Uterus (tissue), 2 donors: ENCODE measurements around the gene HDAC4.

Source experiments
- CTCF ChIP-seq, 4 experiments: fragments of 200-600 bp in 2 of 4; fragments of 450-650 bp in 2 of 4; sonication (generic) in 2 of 4; IDR thresholded peaks; one replicate each; pipeline ENCODE4 v1.5.1; 2016 to 2019; ENCODE audit warnings: antibody characterized with exemption in 4 of 4, mild to moderate bottlenecking in 2 of 4, moderate library complexity in 1 of 4
- POLR2A ChIP-seq, 2 donors: fragments of 450-650 bp; IDR thresholded peaks; one replicate each; pipeline ENCODE4 v1.6.1; 2016; ENCODE audit warnings: antibody characterized with exemption in 2 of 2, mild to moderate bottlenecking in 1 of 2, moderate library complexity in 1 of 2

DNA sequence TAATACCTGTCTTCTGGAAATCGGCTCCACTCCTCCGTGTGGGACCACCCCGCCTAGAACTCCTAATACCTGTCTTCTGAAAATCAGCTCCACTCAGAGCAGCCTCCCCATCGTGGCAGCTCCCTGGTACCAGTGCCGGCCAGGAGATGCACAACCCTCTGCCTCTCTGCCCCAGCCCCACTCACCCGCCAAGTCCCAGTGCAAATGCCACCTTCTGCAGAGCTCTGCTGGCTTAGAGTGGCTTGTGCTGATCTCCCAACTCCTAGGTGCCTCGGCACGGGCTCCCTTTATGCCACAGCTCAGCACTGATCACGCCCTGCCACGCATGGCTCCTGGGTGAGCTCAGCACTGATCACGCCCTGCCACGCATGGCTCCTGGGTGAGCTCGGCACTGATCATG is 258.5 kb downstream of the HDAC4 start:
- TF ChIP-seq CTCF (IDR thresholded peaks at IDR 0.05) (no peak), POLR2A (IDR thresholded peaks at IDR 0.05) (no peak)
